ENCODE measurements around the gene TUSC2. TPM values are rescaled to one million over a fixed set of nuclear protein-coding genes. Genes with fewer than 3 reads are reported as not detected.

Gene TUSC2
- total RNA-seq, 2 donors from 2014 or later = 10.7 to 20.1 TPM

DNA sequence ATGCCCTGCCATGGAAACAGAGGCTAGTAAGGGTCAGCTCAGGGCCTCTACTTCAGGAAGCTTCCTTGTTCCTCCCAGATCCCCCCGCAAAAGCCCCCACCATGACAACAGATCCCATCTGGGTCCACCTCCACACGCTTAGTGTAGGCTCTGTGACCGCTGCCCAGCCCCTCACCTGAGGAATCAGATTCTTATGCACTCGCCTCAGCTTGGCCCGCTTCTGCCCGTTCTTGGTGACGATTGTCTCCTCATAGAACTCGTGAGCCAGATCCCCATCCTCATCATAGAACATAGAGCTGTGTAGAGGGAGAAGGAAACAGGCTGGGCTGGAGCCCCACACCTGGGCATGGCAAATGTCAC lies 1.9 kb downstream of the TUSC2 start:
- DNase-seq (ENCODE audit: low spot score in 2 of 2) = no peak
- H3K36me3 Mint-ChIP-seq = peaks cover 4 to 9% of the 10 kb centered on the region in 2 donors

DNA sequence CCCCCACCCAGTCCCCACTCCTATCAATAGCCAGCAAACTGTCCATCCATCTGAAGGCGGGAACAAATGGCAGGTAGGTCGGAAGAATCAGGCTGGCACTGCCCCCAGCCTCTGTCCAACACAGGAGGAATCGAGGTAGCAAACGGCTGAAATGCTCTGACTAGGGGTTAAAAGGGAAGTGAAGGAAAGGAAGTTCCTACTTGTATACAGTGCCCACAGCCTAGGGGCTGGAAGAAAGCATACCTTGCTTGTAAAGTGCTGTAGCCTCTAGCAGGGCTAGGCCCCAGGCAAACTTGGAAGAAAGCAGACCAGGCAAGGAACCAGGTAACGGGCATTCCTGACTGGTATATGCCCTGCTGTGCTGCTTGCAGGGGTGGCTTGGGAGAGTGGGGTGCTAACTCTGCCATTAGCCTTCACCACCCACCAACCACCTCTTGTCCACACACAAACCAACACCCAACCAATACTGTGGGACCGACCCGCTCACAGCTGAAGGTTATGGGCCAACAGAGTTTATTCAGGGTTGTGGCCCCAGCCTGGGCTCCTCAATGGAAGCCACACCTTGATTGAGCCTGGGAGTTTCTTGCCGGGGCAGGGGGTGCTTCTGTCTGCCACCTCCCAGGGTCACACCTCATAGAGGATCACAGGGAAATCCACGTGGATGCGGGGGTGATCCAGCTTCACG lies 2.4 kb downstream of the TUSC2 start:
- no peak for DNase-seq (ENCODE audit: low spot score in 2 of 2)
- no peak overlapping the region for H3K27ac Mint-ChIP-seq
- no peak for ATAC-seq
- no peaks in the 10 kb centered on the region for H3K9me3 Mint-ChIP-seq
- peaks cover 3 to 4% of the 10 kb centered on the region in 2 donors for H3K36me3 Mint-ChIP-seq

More for the DNA sequence above, 1.9 kb downstream of the TUSC2 start:
- no peaks in the 10 kb centered on the region for H3K9me3 Mint-ChIP-seq
- ATAC-seq = no peak
- peak overlapping the region in 1 of 2 donors; percentile 53 for H3K27ac Mint-ChIP-seq

DNA sequence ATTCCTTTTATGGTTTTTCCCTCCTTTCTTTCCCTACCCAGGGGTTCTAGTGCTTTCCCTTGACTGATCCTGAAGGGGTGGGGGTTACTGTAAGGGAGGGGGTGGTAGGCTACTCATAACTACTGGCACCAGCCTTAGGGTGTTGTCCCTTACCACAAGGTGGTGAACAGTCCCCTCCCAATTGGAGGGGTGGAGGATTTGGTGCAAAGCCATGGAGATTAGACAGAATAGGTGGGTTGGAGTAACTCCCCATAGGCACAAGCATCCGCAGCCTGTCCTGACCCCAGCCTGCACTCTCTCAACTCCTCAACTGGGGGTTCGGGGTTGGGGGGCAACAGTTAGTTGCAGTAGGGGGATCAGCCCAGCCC lies 2.9 kb downstream of the TUSC2 start:
- no peak for ATAC-seq
- Mint-ChIP-seq H3K27ac (peak overlapping the region in 1 of 2 donors; percentile 93), H3K9me3 (no peaks in the 10 kb centered on the region), H3K36me3 (no peaks in the 10 kb centered on the region)
- DNase-seq (ENCODE audit: low spot score in 2 of 2) = no peak

DNA sequence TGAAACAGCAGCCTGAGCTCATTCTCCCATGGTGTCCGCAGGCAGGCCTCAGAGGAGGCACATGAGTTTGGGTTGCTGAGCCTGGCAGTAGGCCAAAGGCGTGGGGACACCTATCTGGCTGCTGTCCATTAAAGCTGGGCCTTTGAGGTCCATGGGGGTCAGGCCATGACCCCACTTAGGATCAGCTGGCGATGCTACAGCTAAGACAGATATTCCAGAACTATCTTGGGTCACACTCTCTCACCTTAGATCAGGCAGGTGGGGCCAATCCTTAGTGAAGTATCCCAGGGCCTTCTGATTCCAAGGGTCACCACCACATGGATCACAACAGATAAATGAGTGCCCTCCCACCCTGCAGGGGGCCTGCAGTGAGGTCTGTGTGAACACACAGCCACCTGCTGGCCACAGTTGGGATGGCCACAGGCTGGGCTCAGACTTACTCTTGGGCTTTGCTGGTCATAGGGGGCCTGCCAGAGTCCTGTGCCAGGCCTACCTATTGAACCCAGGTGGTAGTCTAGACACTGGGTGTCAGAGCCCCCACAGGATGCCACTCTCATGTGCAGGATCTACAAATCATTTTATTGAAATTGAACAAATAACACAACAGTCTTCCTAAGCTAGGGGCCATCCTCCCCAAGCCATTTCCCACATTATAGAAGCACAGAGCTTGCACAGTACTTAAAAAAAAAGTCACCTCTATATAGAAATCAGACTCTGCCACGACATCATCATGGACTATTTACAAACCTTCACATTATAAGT lies 3.5 kb downstream of the TUSC2 start:
- H3K27ac Mint-ChIP-seq = peak overlapping the region; percentile 49 to 93
- no peaks in the 10 kb centered on the region for H3K9me3 Mint-ChIP-seq
- DNase-seq (ENCODE audit: low spot score in 2 of 2) = peak in 1 of 2 donors; percentile 77
- H3K36me3 Mint-ChIP-seq = no peaks in the 10 kb centered on the region
- peak in 1 of 2 donors; percentile 34 for ATAC-seq

DNA sequence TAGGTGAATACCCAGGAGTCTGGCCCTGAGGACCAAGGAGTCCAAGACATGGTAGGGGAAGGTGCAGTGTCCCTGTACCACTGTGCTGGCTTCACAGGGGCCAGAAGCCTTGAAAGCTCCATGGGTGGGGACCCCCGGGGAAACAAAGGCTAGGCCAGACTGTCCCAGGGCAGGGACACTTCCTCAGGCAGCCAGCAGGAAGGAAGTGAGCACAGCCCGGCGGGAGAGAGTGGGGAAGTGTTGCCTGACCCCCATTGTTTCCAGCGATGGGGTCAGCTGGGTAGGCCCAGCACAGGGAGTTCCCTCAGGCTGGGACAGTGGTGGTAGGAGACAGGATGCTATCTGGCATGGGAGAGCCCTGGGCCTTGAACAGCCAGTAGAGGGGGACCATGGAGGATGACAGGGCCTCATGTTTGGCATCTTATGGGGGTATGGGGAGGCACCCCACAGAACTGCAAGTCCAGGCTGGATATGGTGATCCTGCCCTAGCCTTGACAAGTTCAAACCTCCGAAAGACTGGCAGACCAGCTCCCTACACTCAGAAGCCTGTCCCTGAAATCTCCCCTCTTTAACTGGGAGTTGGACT lies 4.3 kb downstream of the TUSC2 start:
- peak overlapping the region; percentile 49 to 87 for H3K27ac Mint-ChIP-seq
- no peaks in the 10 kb centered on the region for H3K9me3 Mint-ChIP-seq
- ATAC-seq (no peak), DNase-seq (ENCODE audit: low spot score in 2 of 2) (no peak)
- H3K36me3 Mint-ChIP-seq = no peaks in the 10 kb centered on the region

DNA sequence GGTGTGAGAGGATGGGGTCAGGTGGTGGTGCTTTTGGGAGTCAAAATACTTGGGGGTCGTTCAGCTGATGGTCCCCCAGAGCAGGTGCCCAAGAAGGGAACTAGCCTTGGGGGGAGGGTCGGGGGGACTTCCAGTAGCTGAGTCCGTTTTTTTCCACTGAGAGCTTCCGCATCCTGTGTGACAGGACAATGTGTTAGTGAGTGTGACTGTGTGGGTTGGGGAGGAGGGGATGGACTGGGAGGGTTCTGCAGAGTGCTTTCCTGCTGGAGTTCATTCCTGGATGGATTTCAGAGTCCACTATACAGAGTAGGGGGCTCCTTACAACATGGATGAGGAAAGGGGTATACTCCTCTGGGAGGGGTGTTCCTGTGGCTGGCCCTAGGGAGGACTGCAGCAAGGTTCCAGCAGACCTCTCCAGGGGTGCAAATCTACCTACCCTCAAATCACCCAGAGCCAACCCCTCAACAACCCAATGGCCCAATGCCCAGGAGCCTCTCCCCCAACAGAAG lies 4.9 kb downstream of the TUSC2 start:
- Mint-ChIP-seq H3K36me3 (no peaks in the 10 kb centered on the region), H3K9me3 (no peaks in the 10 kb centered on the region), H3K27ac (peak overlapping the region; percentile 49 to 87)
- DNase-seq (ENCODE audit: low spot score in 2 of 2) (no peak), ATAC-seq (no peak)

DNA sequence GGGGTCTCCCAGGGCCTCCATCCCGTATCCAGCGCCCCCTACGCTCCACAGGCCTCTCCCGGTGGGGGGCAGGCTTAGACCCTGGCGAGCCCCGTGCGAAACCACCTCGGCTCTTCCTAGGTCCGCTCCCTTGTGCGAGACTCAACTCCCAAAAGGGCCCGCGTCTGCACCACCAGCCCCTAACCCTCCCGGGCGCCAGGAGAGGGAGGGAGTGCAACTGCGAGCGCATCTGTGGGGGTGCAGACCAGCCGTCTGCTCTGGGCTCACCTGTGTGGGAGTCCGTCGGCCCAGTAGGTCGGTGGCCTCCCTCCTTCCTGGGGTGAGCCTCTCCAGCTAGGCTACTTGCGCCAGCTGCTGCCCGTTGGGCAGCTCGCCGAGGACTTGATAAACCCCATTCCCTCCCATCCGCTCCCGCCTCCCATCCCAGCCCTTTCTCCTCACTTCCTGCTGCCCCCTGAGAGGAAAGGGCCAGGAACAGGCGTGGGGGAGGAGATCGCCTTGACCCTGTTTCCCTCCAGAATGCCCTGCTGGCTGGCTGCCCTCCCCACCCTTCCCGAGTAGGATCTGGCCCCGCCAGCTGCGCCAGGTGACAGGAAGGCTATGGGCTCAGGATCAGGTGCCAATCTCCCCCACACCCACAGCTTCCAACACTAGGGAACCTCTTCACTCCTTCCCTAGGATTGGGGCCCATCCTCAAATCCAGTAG lies 5.5 kb downstream of the TUSC2 start, which contains the start of gene HYAL2:
HYAL2 (minus strand) TSS at position 360 of the 706 bp plus-strand sequence. CDS start 2,256 bp downstream, outside the sequence.
- no peaks in the 10 kb centered on the region for H3K9me3 Mint-ChIP-seq
- H3K27ac Mint-ChIP-seq = peak within 1 kb of the TSS; percentile 87 to 94
- DNase-seq (ENCODE audit: low spot score in 2 of 2) (no peak), ATAC-seq (no peak)
- no peaks in the 10 kb centered on the region for H3K36me3 Mint-ChIP-seq

DNA sequence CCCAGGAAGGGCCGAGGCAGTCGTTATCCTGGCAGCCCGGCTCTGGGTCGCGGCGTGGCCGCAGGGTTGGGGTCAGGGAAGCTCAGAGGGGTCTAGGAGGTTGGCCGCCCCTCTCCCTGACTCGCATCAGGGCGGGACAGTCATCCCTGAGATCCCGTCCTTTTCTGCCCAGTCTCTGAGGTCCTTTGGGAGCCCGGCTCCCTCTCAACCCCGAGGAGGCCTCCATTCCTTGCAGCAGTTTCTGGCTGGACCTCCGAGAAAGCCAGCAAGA lies 6.0 kb downstream of the TUSC2 start:
- ATAC-seq (no peak), DNase-seq (ENCODE audit: low spot score in 2 of 2) (no peak)
- H3K27ac Mint-ChIP-seq = peak overlapping the region in 1 of 2 donors; percentile 87
- H3K9me3 Mint-ChIP-seq = no peaks in the 10 kb centered on the region
- H3K36me3 Mint-ChIP-seq = no peaks in the 10 kb centered on the region

DNA sequence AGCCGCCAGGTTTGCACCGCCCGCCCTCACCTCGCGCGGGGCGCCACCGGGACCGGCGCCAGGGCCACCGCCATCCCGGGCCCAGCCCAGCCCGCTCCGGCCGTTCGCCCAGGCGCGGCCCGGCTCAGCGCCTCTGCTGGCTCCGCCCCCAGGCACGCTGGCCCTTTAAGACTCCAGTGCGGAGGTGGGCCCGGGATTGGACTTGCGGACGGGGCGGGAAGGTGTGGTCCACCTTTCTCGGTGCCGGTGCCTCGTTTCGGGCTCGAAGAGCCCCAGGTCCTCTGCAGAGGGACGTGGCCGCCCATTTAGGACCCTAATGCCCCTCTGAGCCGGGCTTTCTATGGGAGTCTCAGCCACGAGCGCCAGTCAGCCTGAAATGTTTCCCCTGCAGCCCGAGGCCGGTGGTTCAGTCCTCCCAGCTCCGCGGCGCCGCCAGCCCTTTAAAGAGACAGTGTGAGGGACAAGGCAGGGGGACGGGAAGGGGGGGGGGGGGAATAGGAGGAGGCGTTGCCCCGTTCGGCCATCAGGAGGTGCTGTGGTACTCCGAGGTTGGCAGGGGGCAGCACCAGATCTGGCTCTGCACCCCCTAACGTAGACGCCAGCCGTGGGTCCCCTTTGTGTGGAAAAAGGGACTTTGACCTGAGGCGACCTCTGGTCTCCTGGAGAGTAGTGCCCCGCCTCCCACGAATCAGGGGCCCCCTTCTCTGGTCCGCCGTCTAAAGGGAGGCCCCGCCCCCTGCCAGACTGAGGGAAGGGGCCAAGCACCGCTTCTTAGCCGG lies 6.5 kb downstream of the TUSC2 start:
- H3K36me3 Mint-ChIP-seq = no peaks in the 10 kb centered on the region
- ATAC-seq (peak; percentile 85 to 86), DNase-seq (ENCODE audit: low spot score in 2 of 2) (peak; percentile 86 to 91)
- no peaks in the 10 kb centered on the region for H3K9me3 Mint-ChIP-seq
- peak overlapping the region; percentile 87 to 94 for H3K27ac Mint-ChIP-seq

DNA sequence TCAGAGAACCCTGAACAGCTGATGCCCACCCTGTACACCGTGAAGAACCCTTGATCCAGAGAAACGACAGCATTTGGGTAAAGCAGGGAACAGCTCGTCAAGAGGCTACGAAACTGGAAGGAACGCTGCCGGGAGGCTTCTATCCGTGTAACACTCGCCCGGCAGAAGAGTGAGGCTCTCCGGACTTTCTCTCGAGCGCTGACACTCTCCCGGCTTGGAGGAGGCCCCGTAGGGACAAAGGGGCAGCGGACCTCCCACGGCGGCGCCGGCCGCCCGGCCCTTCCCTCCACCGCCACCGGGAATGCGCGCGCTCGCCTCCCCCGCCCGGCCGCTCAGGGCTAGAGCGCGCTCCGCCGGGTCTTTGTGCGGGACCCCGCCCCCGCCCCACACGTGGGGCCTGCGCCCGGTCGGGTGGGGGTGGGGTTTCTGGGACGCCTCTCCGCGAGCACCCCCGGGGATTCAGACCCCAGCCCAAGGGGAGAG lies 7.1 kb downstream of the TUSC2 start:
- peak overlapping the region; percentile 87 to 90 for H3K27ac Mint-ChIP-seq
- peak; percentile 72 to 73 for ATAC-seq
- no peaks in the 10 kb centered on the region for H3K9me3 Mint-ChIP-seq

DNA sequence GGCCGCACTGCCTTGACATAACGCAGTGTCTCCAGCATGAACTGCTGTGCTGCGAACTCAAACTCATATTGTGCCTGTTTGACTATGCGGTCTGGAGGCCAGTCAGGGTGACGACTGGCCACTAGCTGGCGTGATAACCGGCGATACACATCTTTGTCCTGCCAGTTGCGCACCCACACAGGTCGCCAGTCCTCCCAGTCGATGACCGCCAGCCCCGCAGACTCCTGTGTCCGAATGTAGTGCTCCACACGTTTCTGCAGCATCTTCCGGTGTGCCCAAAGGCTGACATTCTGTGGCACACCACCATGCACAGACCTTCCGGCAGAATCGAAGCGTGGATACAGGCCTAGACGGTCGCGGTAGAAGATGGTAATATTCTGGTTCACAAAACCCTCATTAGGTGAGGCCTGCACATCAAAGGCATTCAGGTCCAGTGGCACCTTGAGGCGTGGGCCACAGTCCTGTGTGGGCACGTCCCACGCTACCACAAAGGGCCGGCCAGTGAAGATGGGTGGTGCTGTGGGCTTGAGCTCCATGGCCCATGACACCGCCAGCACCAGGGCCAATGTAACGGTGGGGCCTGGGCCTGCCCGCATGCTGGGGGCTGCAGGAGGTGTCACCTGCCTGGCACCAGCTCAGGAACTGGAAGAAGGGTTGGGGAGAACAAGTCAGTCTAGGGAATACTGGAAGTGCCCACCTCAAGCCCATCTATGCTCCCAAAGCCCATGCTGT lies 8.0 kb downstream of the TUSC2 start:
- no peak for ATAC-seq
- H3K36me3 Mint-ChIP-seq = no peaks in the 10 kb centered on the region
- H3K9me3 Mint-ChIP-seq = no peaks in the 10 kb centered on the region
- peak overlapping the region in 1 of 2 donors; percentile 76 for H3K27ac Mint-ChIP-seq
- no peak for DNase-seq (ENCODE audit: low spot score in 2 of 2)

More for the DNA sequence above, 7.1 kb downstream of the TUSC2 start:
- peak in 1 of 2 donors; percentile 70 for DNase-seq (ENCODE audit: low spot score in 2 of 2)
- H3K36me3 Mint-ChIP-seq = no peaks in the 10 kb centered on the region

DNA sequence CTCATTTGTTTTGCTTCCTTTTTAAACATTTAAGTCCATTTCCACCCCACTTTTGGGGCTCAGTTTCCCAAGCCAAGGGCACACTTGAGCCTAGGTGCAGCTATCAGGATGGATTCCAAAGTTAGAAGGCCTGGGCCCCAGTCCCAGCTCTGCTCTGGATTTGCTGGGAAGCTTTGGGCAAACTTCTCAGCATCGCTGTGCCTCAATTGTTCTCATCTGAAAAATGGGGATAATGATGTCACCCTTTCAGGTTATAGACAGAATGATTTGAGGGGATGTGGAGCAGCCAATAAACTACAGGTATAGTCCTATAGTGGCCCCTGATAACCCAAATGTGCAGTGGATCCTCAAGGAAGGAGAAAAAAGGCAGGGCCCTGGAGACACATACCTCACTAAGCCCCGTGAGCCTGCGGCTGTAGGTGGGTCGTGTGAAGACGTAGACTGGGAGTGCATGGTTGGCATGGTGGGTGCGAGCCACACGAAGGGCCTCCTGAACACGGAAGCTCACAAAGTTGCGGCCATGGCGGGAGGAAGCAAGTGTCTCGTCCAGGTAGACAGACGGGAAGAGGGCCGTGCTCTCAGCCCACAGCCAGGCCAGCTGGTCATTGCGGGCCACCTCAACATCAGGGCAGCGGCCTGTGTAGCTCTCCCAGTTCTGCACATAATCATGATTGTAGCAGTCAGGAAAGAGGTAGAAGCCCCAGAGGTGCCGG lies 8.7 kb downstream of the TUSC2 start:
- DNase-seq (ENCODE audit: low spot score in 2 of 2) = no peak
- no peak overlapping the region for H3K27ac Mint-ChIP-seq
- H3K36me3 Mint-ChIP-seq = no peaks in the 10 kb centered on the region
- no peak for ATAC-seq
- no peaks in the 10 kb centered on the region for H3K9me3 Mint-ChIP-seq

DNA sequence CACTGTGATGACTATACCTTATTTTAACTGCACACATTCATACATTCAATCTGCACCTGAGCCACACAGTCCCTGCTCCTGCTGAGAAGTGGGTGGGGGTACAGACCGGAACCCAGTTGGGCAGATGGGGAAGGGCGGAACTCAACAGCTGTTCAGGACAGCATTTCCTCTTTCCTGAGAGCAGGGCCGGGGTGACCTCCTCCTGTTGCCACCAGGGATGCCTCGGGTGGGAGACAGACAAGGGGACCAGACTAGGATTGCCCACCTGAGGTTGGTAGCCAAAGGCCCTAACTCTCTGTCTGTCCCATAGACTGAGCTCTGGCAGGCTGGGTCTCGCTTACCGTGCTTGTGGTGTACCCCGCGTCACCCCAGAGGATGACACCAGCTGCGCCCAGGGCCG lies 9.4 kb downstream of the TUSC2 start:
- H3K27ac Mint-ChIP-seq = no peak overlapping the region
- no peak for DNase-seq (ENCODE audit: low spot score in 2 of 2)
- no peaks in the 10 kb centered on the region for H3K36me3 Mint-ChIP-seq
- no peaks in the 10 kb centered on the region for H3K9me3 Mint-ChIP-seq
- ATAC-seq = no peak

DNA sequence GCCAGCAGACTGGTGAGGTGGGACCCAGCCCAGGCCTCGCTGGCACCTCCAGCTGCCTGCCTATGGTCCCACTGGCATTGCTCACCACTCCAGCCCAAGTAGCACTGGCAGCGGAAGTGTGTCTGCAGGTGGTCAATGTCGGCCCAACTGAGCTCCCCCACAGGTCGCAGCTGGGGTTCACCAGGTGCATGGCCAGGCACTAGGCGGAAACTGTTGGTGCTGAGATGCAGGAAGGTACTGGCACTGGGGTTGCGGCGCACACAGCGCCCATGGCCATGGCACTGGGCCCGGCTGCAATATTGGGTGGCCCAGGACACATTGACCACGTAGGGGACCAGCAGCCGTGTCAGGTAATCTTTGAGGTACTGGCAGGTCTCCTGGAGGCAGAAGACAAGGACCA lies 9.9 kb downstream of the TUSC2 start:
- Mint-ChIP-seq H3K36me3 (no peaks in the 10 kb centered on the region), H3K9me3 (no peaks in the 10 kb centered on the region), H3K27ac (no peak overlapping the region)
- ATAC-seq = no peak
- DNase-seq (ENCODE audit: low spot score in 2 of 2) = no peak

DNA sequence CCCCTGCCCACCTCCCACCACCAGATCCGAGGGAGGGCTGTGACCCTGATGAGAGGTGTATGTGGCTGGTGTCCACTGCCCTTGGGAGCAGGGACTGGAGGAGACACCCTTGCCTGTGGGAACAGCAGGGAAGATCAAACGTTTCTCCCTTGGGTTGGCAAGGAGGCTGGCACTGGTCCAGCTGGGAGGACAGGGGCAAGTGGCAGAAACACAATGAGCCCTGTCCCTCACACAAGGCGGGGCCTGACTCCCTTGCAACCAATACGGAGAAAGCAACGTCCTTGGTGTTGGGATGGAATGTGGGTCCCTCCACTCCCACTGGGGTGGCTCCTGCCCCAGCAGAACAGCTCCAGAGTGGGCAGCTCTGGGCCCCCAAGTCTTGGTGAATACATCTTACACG lies 10.7 kb downstream of the TUSC2 start:
- Mint-ChIP-seq H3K36me3 (no peaks in the 10 kb centered on the region), H3K9me3 (no peaks in the 10 kb centered on the region), H3K27ac (peak overlapping the region in 1 of 2 donors; percentile 60)
- DNase-seq (ENCODE audit: low spot score in 2 of 2) (no peak), ATAC-seq (no peak)
